Thyroid gland (tissue), 4 donors: ENCODE measurements around the gene SETBP1. TPM values are rescaled to one million over a fixed set of nuclear protein-coding genes. Genes with fewer than 3 reads are reported as not detected.

Experiments used
- DNase-seq, 2 donors: peaks; one replicate each; pipeline ENCODE4 v3.0.0-alpha.2; 2019
- H3K27ac ChIP-seq, 3 donors: fragments of 200-600 bp; sonication (generic); 1 replicate in 2 of 3; 2 replicates in 1 of 3; pipeline ENCODE4 v1.5.1; 2016 to 2019; ENCODE audit warnings: mild to moderate bottlenecking in 1 of 3, moderate library complexity in 1 of 3
- H3K27me3 ChIP-seq: fragments of 200-600 bp; sonication (generic); one replicate; pipeline ENCODE4 v1.5.1; 2019
- H3K36me3 ChIP-seq, 2 donors: fragments of 200-600 bp; sonication (generic); one replicate each; pipeline ENCODE4 v1.5.1; 2016 to 2019
- H3K4me1 ChIP-seq, 2 donors: fragments of 200-600 bp; sonication (generic); one replicate each; pipeline ENCODE4 v1.5.1; 2017 to 2019
- H3K4me3 ChIP-seq, 3 donors: fragments of 200-600 bp; sonication (generic); replicated peaks in 1 of 3; 1 replicate in 2 of 3; 2 replicates in 1 of 3; pipeline ENCODE4 v1.5.1; 2016; ENCODE audit warnings: mild to moderate bottlenecking in 1 of 3
- H3K9me3 ChIP-seq: fragments of 200-600 bp; sonication (generic); one replicate; pipeline ENCODE4 v1.5.1; 2017
- POLR2A ChIP-seq, 2 donors: fragments of 450-650 bp; IDR thresholded peaks; one replicate each; pipeline ENCODE4 v1.6.1; 2017; ENCODE audit warnings: antibody characterized with exemption in 2 of 2, mild to moderate bottlenecking in 2 of 2, moderate library complexity in 1 of 2
- WGBS, 2 donors: methylation state at CpG; one replicate each; pipeline ENCODE4 v1.1.5; 2017; 5-methylcytosine and 5-hydroxymethylcytosine counted together
- intact Hi-C: fragments of 100-400 bp; cut with DNase I; formaldehyde crosslinking; loops from one replicate; pipeline ENCODE4 v1.15.1; 2023
- total RNA-seq, 4 donors: library from RNA; depleted of rRNA; stranded (reverse); fragments of >200 nt; gene quantifications; one replicate each; pipeline ENCODE4 v1.2.3, GENCODE V29; 2016
- TF ChIP-seq, protein P1 (sequence below), 6 experiments: fragments of 200-600 bp in 3 of 6; fragments of 450-650 bp in 3 of 6; sonication (generic) in 3 of 6; IDR thresholded peaks; one replicate each; pipeline ENCODE4 v1.5.1; 2016 to 2019; ENCODE audit warnings: antibody characterized with exemption in 6 of 6, mild to moderate bottlenecking in 2 of 6, inconsistent platforms in 1 of 6, moderate library complexity in 1 of 6

Gene SETBP1
- total RNA-seq, 4 donors from 2014 or later, result 32.1 to 72.0 (median 42.0) TPM

GRCh38 chr18:44637210-44638033 lies 43.3 kb upstream of the SETBP1 start:
- intact Hi-C loops, result no loop called here
- no peak for TF ChIP-seq POLR2A (IDR thresholded peaks at IDR 0.05)
- TF ChIP-seq, protein P1, sequence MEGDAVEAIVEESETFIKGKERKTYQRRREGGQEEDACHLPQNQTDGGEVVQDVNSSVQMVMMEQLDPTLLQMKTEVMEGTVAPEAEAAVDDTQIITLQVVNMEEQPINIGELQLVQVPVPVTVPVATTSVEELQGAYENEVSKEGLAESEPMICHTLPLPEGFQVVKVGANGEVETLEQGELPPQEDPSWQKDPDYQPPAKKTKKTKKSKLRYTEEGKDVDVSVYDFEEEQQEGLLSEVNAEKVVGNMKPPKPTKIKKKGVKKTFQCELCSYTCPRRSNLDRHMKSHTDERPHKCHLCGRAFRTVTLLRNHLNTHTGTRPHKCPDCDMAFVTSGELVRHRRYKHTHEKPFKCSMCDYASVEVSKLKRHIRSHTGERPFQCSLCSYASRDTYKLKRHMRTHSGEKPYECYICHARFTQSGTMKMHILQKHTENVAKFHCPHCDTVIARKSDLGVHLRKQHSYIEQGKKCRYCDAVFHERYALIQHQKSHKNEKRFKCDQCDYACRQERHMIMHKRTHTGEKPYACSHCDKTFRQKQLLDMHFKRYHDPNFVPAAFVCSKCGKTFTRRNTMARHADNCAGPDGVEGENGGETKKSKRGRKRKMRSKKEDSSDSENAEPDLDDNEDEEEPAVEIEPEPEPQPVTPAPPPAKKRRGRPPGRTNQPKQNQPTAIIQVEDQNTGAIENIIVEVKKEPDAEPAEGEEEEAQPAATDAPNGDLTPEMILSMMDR (IDR thresholded peaks at IDR 0.05), result no peak
- H3K36me3 ChIP-seq, result no peaks in the 10 kb centered on the region
- no peak overlapping the region for H3K4me3 ChIP-seq
- H3K4me1 ChIP-seq, result peaks cover 28 to 32% of the 10 kb centered on the region in 2 donors
- no peaks in the 10 kb centered on the region for H3K9me3 ChIP-seq
- WGBS, 2 donors, result 40 to 47% methylated on average over 5 of the region's 5 CpGs
- H3K27ac ChIP-seq, result peak overlapping the region in 2 of 3 donors; percentile 12 to 40
- H3K27me3 ChIP-seq, result no peaks in the 10 kb centered on the region
- DNase-seq, result peak in 1 of 2 donors; percentile 5

GRCh38 chr18:44638034-44638540 lies 42.6 kb upstream of the SETBP1 start:
- WGBS, 2 donors, result 88 to 92% methylated on average over 4 of the region's 4 CpGs
- Histone ChIP-seq H3K9me3 (no peaks in the 10 kb centered on the region), H3K27ac (peak overlapping the region in 1 of 3 donors; percentile 4), H3K27me3 (no peaks in the 10 kb centered on the region), H3K4me1 (peaks cover 28 to 32% of the 10 kb centered on the region in 2 donors), H3K36me3 (no peaks in the 10 kb centered on the region), H3K4me3 (no peak overlapping the region)
- intact Hi-C loops, result no loop called here
- TF ChIP-seq, protein P1 (IDR thresholded peaks at IDR 0.05), result no peak
- no peak for TF ChIP-seq POLR2A (IDR thresholded peaks at IDR 0.05)
- no peak for DNase-seq

- no peak overlapping the region for H3K27ac ChIP-seq
- H3K36me3 ChIP-seq, result no peaks in the 10 kb centered on the region
- no peak overlapping the region for H3K4me3 ChIP-seq
- 97 to 100% methylated on average over 1 of the region's 1 CpG for whole genome bisulfite sequencing, 2 donors
- no peak for TF ChIP-seq POLR2A (IDR thresholded peaks at IDR 0.05)
- TF ChIP-seq, protein P1 (IDR thresholded peaks at IDR 0.05), result no peak
- no peaks in the 10 kb centered on the region for H3K9me3 ChIP-seq
- no peak for DNase-seq
- H3K27me3 ChIP-seq, result no peaks in the 10 kb centered on the region
- peaks cover 28 to 32% of the 10 kb centered on the region in 2 donors for H3K4me1 ChIP-seq
- intact Hi-C loops, result no loop called here
Measured at GRCh38 chr18:44638811-44639210, 41.9 kb upstream of the SETBP1 start.

DNA sequence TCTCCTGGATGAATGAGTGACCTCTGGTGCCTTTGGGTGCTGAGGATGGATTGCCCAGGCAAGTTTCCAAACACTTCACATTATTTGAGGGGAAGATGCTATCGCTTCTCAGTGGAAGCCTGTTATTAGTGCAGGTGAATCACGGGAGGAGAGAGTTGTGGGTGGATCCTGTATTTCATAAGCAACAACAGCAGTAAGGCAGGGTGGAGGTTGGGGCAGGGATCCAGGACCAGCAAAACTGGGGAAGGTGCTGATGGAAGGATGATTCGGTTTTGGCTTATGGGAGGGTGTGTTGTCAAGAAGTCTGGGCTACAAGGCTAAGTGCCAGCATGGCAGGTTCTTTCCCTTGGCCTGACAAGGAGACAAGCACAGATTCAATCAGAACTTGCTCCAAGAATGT lies 37.7 kb upstream of the SETBP1 start:
- Histone ChIP-seq H3K36me3 (no peaks in the 10 kb centered on the region), H3K27me3 (no peaks in the 10 kb centered on the region), H3K4me1 (peaks cover 2 to 3% of the 10 kb centered on the region in 2 donors), H3K4me3 (no peak overlapping the region), H3K27ac (no peak overlapping the region), H3K9me3 (no peaks in the 10 kb centered on the region)
- intact Hi-C loops, result no loop called here
- DNase-seq, result no peak
- TF ChIP-seq POLR2A (IDR thresholded peaks at IDR 0.05), result no peak
- TF ChIP-seq, protein P1 (IDR thresholded peaks at IDR 0.05), result no peak
- 87 to 88% methylated on average over 3 of the region's 3 CpGs for WGBS, 2 donors

DNA sequence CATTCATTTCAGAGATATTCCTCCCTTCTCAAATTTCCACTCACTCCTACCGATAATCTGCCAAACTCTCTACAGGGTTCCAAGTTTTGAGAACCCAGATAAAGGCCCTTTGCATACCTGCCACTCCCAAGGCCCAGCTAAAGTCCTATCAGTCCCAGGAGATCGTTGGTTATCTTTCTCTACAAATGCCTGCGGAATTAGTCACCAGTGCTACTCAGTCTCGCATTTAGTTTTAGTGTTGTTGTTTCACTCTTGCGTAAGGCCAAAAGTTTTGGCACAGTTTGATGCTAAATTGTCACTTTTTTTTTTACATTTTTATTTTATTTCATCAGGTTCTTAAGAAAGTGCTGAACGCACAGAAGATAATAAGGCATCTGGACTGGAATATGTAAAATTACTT lies 29.2 kb upstream of the SETBP1 start:
- Histone ChIP-seq H3K4me3 (no peak overlapping the region), H3K4me1 (peaks cover 18 to 25% of the 10 kb centered on the region in 2 donors), H3K27me3 (no peaks in the 10 kb centered on the region), H3K9me3 (no peaks in the 10 kb centered on the region), H3K27ac (peak overlapping the region in 1 of 3 donors; percentile 31), H3K36me3 (no peaks in the 10 kb centered on the region)
- intact Hi-C loops, result no loop called here
- peak in 1 of 2 donors; percentile 8 for DNase-seq
- WGBS, 2 donors, result 39 to 47% methylated on average over 6 of the region's 6 CpGs
- TF ChIP-seq, protein P1 (IDR thresholded peaks at IDR 0.05), result no peak
- no peak for TF ChIP-seq POLR2A (IDR thresholded peaks at IDR 0.05)
